Rectal smooth muscle tissue (tissue), 1 donor: ENCODE data around the gene GABRE.

Source experiments
- H3K27ac ChIP-seq: one replicate; pipeline ENCODE4 v1.7.0; 2013; ENCODE audit warnings: low read depth, low read length, inconsistent platforms
- H3K27me3 ChIP-seq: one replicate; pipeline ENCODE4 v1.7.0; 2013; ENCODE audit warnings: low read length; ENCODE audit not compliant: control insufficient read depth, insufficient read depth
- H3K36me3 ChIP-seq: one replicate; pipeline ENCODE4 v1.7.0; 2013; ENCODE audit warnings: low read length; ENCODE audit not compliant: control insufficient read depth, insufficient read depth
- H3K4me1 ChIP-seq: one replicate; pipeline ENCODE4 v1.7.0; 2013; ENCODE audit warnings: low read length; ENCODE audit not compliant: control insufficient read depth, insufficient read depth
- H3K4me3 ChIP-seq: one replicate; pipeline ENCODE4 v1.7.0; 2013; ENCODE audit warnings: low read length
- H3K9ac ChIP-seq: one replicate; pipeline ENCODE4 v1.7.0; 2013; ENCODE audit warnings: low read length

GABRE gene

GRCh38 chrX:151982222-151982621 is 7.7 kb upstream of the GABRE start:
- H3K27ac ChIP-seq = no peak overlapping the region
- no peaks in the 10 kb centered on the region for H3K4me1 ChIP-seq
- no peak overlapping the region for H3K4me3 ChIP-seq
- H3K27me3 ChIP-seq = no peaks in the 10 kb centered on the region
- no peaks in the 10 kb centered on the region for H3K36me3 ChIP-seq
- H3K9ac ChIP-seq = no peak overlapping the region

DNA sequence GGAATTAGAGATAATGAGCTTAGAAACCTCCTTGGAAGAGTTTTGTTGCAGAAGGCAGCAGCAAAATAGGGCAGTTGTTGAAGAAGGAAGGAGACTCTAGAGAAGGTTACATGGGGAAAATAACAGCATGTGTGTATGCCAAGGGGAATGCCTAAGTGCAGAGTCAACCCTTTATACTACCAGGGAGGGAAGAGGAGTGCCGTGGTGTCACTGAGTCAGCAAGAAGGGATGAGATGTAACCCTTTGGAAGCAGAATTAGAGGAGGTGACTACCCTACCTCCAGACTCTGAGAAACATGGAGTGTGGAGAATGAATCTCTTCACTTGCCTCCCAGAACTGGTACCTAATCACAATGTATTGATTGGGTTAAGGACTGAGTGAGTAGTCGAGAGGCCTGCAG is 6.7 kb upstream of the GABRE start:
- Histone ChIP-seq H3K9ac (no peak overlapping the region), H3K27me3 (no peaks in the 10 kb centered on the region), H3K27ac (no peak overlapping the region)

DNA sequence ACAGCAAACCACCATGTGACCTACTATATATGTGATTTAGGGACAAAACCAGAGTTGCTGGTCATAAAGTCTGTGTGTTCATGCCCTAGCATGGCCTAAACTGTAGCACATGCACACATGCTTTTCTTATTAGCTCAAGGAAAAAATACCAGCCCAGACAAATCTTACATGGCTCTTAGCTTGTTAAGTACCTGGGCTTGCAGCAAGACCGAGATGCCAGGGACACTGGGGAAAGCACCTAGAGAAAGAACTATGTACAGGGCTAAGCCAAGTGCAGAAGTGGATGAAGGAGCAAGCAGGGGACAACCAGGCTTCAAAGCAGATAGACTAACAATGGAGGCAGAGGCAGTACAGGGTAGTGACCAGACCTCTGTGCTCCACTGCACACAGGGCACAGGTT is 3.4 kb upstream of the GABRE start:
- Histone ChIP-seq H3K36me3 (no peaks in the 10 kb centered on the region), H3K4me3 (no peak overlapping the region), H3K9ac (no peak overlapping the region), H3K4me1 (no peaks in the 10 kb centered on the region), H3K27me3 (no peaks in the 10 kb centered on the region), H3K27ac (no peak overlapping the region)

More for the DNA sequence above, 6.7 kb upstream of the GABRE start:
- Histone ChIP-seq H3K4me1 (no peaks in the 10 kb centered on the region), H3K36me3 (no peaks in the 10 kb centered on the region), H3K4me3 (no peak overlapping the region)

GRCh38 chrX:151977009-151977408 is 2.5 kb upstream of the GABRE start:
- Histone ChIP-seq H3K27ac (no peak overlapping the region), H3K9ac (no peak overlapping the region), H3K4me3 (no peak overlapping the region), H3K27me3 (no peaks in the 10 kb centered on the region), H3K4me1 (no peaks in the 10 kb centered on the region), H3K36me3 (no peaks in the 10 kb centered on the region)

- H3K27ac ChIP-seq = no peak overlapping the region
- no peaks in the 10 kb centered on the region for H3K4me1 ChIP-seq
- H3K27me3 ChIP-seq = no peaks in the 10 kb centered on the region
- H3K4me3 ChIP-seq = no peak overlapping the region
- no peak overlapping the region for H3K9ac ChIP-seq
- H3K36me3 ChIP-seq = no peaks in the 10 kb centered on the region
These were observed 1.3 kb upstream of the GABRE start for GRCh38 chrX:151975736-151976275.

DNA sequence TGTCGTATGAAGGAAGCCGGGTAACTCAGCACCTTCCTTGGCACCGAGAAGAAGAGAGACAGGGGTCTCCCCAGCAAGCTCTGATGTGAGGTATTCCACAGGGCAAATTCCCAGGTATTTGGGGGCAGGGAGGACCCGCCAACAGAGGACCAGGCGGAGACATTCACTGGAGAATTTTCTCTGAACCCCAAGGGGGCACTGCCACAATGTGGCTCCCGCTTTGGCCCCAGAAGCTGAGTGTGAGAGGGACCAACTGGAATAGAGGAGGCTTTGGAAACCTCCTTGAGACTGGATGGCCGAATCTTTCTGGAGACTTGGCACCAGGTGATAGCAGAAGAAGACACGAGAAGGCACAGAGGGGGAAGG is 735 bp upstream of the GABRE start:
- Histone ChIP-seq H3K4me3 (no peak overlapping the region), H3K4me1 (no peaks in the 10 kb centered on the region), H3K27me3 (no peaks in the 10 kb centered on the region), H3K36me3 (no peaks in the 10 kb centered on the region), H3K9ac (no peak overlapping the region), H3K27ac (no peak overlapping the region)

GRCh38 chrX:151973851-151974335 is 583 bp downstream of the GABRE start:
- Histone ChIP-seq H3K4me1 (no peaks in the 10 kb centered on the region), H3K9ac (no peak overlapping the region), H3K27ac (no peak overlapping the region)

GRCh38 chrX:151973060-151973661 is 1.3 kb downstream of the GABRE start:
- no peaks in the 10 kb centered on the region for H3K27me3 ChIP-seq

More at GRCh38 chrX:151973851-151974335, 583 bp downstream of the GABRE start:
- Histone ChIP-seq H3K4me3 (peak overlapping the region; percentile 25), H3K27me3 (no peaks in the 10 kb centered on the region), H3K36me3 (no peaks in the 10 kb centered on the region)

GRCh38 chrX:151970661-151971060 is 3.8 kb downstream of the GABRE start:
- Histone ChIP-seq H3K9ac (no peak overlapping the region), H3K27me3 (no peaks in the 10 kb centered on the region), H3K4me1 (no peaks in the 10 kb centered on the region), H3K4me3 (no peak overlapping the region), H3K36me3 (no peaks in the 10 kb centered on the region), H3K27ac (no peak overlapping the region)

More at GRCh38 chrX:151973060-151973661, 1.3 kb downstream of the GABRE start:
- H3K4me3 ChIP-seq = peak overlapping the region; percentile 36
- H3K36me3 ChIP-seq = no peaks in the 10 kb centered on the region
- no peak overlapping the region for H3K9ac ChIP-seq
- H3K27ac ChIP-seq = no peak overlapping the region
- H3K4me1 ChIP-seq = no peaks in the 10 kb centered on the region

DNA sequence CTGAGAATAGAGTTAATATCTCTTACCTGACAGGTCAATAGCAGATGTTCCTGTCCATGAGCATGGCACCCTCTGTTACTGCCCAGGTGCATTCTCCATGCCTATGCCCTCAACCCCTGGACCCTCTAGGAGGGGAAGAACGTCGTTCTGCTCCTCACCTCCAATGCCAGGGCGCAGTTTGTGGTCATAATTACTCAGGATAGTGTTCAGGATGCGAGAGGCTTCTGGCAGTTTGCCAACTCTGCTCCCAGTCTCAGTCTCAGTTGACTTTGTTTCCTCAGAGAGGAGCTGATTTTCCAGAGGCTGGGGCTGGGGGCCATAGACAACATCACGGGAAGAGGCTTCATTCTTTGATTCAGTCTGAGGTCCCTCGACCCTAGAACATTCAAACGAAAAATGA is 4.4 kb downstream of the GABRE start:
- no peaks in the 10 kb centered on the region for H3K36me3 ChIP-seq
- no peak overlapping the region for H3K27ac ChIP-seq
- H3K4me3 ChIP-seq = no peak overlapping the region
- no peaks in the 10 kb centered on the region for H3K27me3 ChIP-seq
- H3K4me1 ChIP-seq = no peaks in the 10 kb centered on the region
- no peak overlapping the region for H3K9ac ChIP-seq

DNA sequence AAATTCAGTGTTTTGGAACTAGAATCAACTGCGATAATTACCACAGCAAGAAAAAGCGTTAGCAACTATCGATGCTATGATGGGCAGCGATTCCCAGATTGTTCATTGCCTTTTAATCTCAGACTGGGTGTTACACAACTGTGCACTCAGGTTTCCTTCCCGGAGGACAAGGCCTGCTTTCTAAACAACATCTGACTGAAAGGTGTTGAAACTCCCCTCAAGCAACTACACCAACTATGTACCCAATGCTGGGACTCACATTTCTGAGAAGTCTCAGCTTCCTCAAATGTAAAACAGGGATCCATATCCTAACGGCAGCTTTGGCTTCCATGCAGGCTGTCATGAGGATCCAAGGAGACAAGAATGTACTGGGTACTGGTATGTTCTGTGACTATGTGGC is 8.2 kb downstream of the GABRE start:
- no peak overlapping the region for H3K27ac ChIP-seq
- H3K27me3 ChIP-seq = no peaks in the 10 kb centered on the region

GRCh38 chrX:151962034-151962433 is 12.4 kb downstream of the GABRE start:
- H3K27ac ChIP-seq = no peak overlapping the region
- no peaks in the 10 kb centered on the region for H3K4me1 ChIP-seq
- no peaks in the 10 kb centered on the region for H3K27me3 ChIP-seq
- H3K4me3 ChIP-seq = no peak overlapping the region
- H3K36me3 ChIP-seq = no peaks in the 10 kb centered on the region
- no peak overlapping the region for H3K9ac ChIP-seq

More for the DNA sequence above, 8.2 kb downstream of the GABRE start:
- Histone ChIP-seq H3K9ac (no peak overlapping the region), H3K36me3 (no peaks in the 10 kb centered on the region), H3K4me3 (no peak overlapping the region), H3K4me1 (no peaks in the 10 kb centered on the region)

GRCh38 chrX:151958101-151958500 is 16.4 kb downstream of the GABRE start:
- no peak overlapping the region for H3K27ac ChIP-seq
- no peak overlapping the region for H3K9ac ChIP-seq
- no peaks in the 10 kb centered on the region for H3K36me3 ChIP-seq

More at GRCh38 chrX:151958101-151958500, 16.4 kb downstream of the GABRE start:
- Histone ChIP-seq H3K4me3 (no peak overlapping the region), H3K27me3 (no peaks in the 10 kb centered on the region), H3K4me1 (no peaks in the 10 kb centered on the region)
